Measurements from ENCODE around the gene ABCA13.

DNA sequence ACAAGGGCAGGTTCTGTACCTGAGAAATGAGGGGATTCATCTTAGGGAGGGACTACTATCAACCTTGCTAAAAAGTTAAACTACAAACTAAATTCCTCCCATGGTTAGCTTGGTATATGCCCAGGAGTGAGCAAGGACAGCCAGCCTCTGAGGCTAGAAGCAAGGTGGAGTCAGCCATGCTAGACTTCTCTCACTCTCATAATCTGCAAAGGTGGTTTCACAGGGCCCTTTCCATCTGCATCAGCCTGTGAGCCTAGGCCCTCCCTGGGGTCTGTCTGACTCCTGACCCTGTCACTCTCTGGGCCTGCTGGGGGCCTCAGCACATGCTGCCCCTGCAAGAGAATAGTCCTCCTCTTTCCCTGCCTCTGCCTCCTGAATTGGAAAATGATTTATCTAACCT, 66.1 kb downstream of the ABCA13 start:
- TF ChIP-seq, protein P1, sequence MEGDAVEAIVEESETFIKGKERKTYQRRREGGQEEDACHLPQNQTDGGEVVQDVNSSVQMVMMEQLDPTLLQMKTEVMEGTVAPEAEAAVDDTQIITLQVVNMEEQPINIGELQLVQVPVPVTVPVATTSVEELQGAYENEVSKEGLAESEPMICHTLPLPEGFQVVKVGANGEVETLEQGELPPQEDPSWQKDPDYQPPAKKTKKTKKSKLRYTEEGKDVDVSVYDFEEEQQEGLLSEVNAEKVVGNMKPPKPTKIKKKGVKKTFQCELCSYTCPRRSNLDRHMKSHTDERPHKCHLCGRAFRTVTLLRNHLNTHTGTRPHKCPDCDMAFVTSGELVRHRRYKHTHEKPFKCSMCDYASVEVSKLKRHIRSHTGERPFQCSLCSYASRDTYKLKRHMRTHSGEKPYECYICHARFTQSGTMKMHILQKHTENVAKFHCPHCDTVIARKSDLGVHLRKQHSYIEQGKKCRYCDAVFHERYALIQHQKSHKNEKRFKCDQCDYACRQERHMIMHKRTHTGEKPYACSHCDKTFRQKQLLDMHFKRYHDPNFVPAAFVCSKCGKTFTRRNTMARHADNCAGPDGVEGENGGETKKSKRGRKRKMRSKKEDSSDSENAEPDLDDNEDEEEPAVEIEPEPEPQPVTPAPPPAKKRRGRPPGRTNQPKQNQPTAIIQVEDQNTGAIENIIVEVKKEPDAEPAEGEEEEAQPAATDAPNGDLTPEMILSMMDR (conservative IDR thresholded peaks at IDR 0.05; ENCODE audit: low read depth, low read length) = no peak
- no peak for TF ChIP-seq EZH2phosphoT487 (IDR thresholded peaks at IDR 0.05; ENCODE audit: borderline replicate concordance, low read length)
- no peak for TF ChIP-seq EZH2 (IDR thresholded peaks at IDR 0.05; ENCODE audit: low read length, unreplicated experiment)

Measured in PC-3 (cell line).